ENCODE results near the gene ANKAR. TPM values are rescaled to one million over a fixed set of nuclear protein-coding genes. Genes with fewer than 3 reads are reported as not detected.
"Not testable (repeated sequence)": the region's sequence is repeated elsewhere in the genome, so short reads cannot be mapped to it uniquely, and the experiment has no call there.

Gene ANKAR
- total and polyA plus RNA-seq, 11 donors, result 0.75 to 10.1 (median 6.4) TPM

DNA sequence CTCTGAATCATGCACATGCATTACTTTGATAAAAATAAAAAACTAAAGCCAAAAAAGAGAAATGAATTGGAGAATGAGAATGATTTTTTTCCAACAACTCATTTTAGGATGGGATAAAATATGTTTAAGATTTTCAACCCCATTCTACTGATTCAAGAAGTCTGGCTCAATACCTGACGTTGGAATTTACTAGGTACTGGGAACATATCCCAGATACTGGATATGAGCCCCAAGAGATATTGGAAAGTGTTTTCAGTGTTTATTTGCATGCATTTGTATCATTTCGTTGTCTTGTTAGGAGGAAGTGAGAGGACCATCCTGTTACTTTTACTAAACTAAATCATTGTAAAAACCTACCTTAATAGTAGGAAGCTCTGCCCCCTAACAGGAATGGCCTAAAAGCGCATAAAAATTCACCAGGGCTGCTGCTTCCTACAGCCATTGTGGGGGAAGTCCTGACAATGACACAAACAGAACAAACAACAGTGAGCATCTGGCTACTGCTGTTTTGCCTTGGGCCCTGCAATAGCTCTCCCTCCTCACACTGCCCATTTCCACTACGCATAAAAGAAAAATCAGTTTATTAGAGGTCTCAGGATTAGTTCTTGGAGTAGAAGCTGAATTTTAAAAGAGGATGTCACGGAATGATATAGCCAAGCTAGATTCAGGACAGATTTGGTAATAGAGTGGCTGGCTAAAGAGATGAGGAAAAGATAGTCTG, 35.2 kb downstream of the ANKAR start:
- no peak for ATAC-seq
- WGBS, 4 donors, result 91 to 92% (median 92%) methylated on average over 5 of the region's 5 CpGs
- Histone ChIP-seq H3K4me3 (no peak overlapping the region), H3K27me3 (no peaks in the 10 kb centered on the region), H3K27ac (no peak overlapping the region), H3K4me1 (no peaks in the 10 kb centered on the region), H3K36me3 (peaks cover 0 to 42% (median 4%) of the 10 kb centered on the region in 9 donors), H3K9me3 (no peaks in the 10 kb centered on the region)
- intact Hi-C loops (cut with DNase I), result no loop called here
- DNase-seq, result no peak
- TF ChIP-seq CTCF (IDR thresholded peaks at IDR 0.05) (no peak), POLR2A (IDR thresholded peaks at IDR 0.05) (no peak)

GRCh38 chr2:189717593-189717992, 43.1 kb downstream of the ANKAR start:
- Histone ChIP-seq H3K36me3 (peaks cover 0 to 16% (median 0%) of the 10 kb centered on the region in 9 donors), H3K9me3 (peaks cover 0 to 12% (median 0%) of the 10 kb centered on the region in 12 donors)
- intact Hi-C loops (cut with DNase I); ATAC-seq; H3K27me3 ChIP-seq; H3K4me3 ChIP-seq; H3K4me1 ChIP-seq; DNase-seq; H3K27ac ChIP-seq: not testable (repeated sequence)
- WGBS, 4 donors, result 80 to 100% (median 91%) methylated on average over 1 of the region's 1 CpG

GRCh38 chr2:189719571-189719970, 45.1 kb downstream of the ANKAR start:
- H3K27ac ChIP-seq, result no peak overlapping the region
- intact Hi-C loops (cut with DNase I), result no loop called here
- DNase-seq (no peak), ATAC-seq (no peak)
- peaks cover 0 to 12% (median 0%) of the 10 kb centered on the region in 12 donors for H3K9me3 ChIP-seq
- no peaks in the 10 kb centered on the region for H3K27me3 ChIP-seq
- H3K36me3 ChIP-seq, result peaks cover 0 to 19% (median 0%) of the 10 kb centered on the region in 9 donors
- TF ChIP-seq CTCF (IDR thresholded peaks at IDR 0.05) (no peak), POLR2A (IDR thresholded peaks at IDR 0.05) (no peak)
- 84 to 92% (median 90%) methylated on average over 4 of the region's 4 CpGs for WGBS, 4 donors
- no peaks in the 10 kb centered on the region for H3K4me1 ChIP-seq
- no peak overlapping the region for H3K4me3 ChIP-seq

DNA sequence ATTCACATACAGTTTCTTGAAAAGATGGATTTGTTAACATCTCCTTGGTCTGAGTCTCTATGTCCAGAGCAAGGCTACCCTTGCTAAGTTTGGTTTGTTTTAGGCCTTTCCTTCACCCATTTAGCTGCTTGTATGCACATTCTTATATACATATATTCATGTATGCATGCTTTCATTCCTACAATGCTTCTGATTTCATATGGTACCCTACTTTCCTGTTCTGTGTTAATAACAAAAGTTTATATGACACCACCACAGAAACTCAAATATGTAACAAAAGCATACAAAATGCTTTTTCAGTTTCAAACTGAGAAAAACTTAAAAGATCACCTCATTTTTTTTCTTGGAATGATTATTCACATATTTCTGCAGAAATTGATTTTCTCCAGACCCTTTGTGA, 48.7 kb downstream of the ANKAR start:
- Histone ChIP-seq H3K9me3 (no peaks in the 10 kb centered on the region), H3K36me3 (peaks cover 0 to 31% (median 2%) of the 10 kb centered on the region in 9 donors), H3K4me3 (no peak overlapping the region), H3K27me3 (no peaks in the 10 kb centered on the region), H3K27ac (no peak overlapping the region), H3K4me1 (no peaks in the 10 kb centered on the region)
- TF ChIP-seq POLR2A (IDR thresholded peaks at IDR 0.05) (no peak), CTCF (IDR thresholded peaks at IDR 0.05) (no peak)
- no peak for ATAC-seq
- DNase-seq, result no peak
- intact Hi-C loops (cut with DNase I), result no loop called here

Other genes starting within 250 kb of the ANKAR start
- 10 to 100 TPM; 11.2 to 22.0 (median 14.9) TPM for gene WDR75, start 233.2 kb upstream of the ANKAR start, total RNA-seq
- 10 to 100 TPM; 10.6 to 18.8 TPM for gene WDR75, start 233.2 kb upstream of the ANKAR start, polyA plus RNA-seq
- gene SLC40A1, start 93.9 kb upstream of the ANKAR start, total RNA-seq, result 100 to 1,000 TPM in 2 of 9 donors, 10 to 100 TPM in 7; 21.9 to 109 (median 42.9) TPM
- gene SLC40A1, start 93.9 kb upstream of the ANKAR start, polyA plus RNA-seq, result 10 to 100 TPM; 10.2 to 20.3 TPM
- gene ASNSD1, start 13.2 kb upstream of the ANKAR start, total RNA-seq, result 10 to 100 TPM; 26.3 to 43.5 (median 32.4) TPM
- 10 to 100 TPM; 30.3 to 46.0 TPM for gene ASNSD1, start 13.2 kb upstream of the ANKAR start, polyA plus RNA-seq
- gene OSGEPL1, start 88.1 kb downstream of the ANKAR start, total RNA-seq, result 10 to 100 TPM in 2 of 9 donors, 1 to 10 TPM in 7; 6.8 to 11.0 (median 8.6) TPM
- 1 to 10 TPM; 5.7 to 5.9 TPM for gene OSGEPL1, start 88.1 kb downstream of the ANKAR start, polyA plus RNA-seq
- gene ORMDL1, start 109.7 kb downstream of the ANKAR start, total RNA-seq, result 10 to 100 TPM; 14.3 to 32.9 (median 26.2) TPM
- gene ORMDL1, start 109.7 kb downstream of the ANKAR start, polyA plus RNA-seq, result 10 to 100 TPM; 33.8 to 40.3 TPM
- gene PMS1, start 109.8 kb downstream of the ANKAR start, total RNA-seq, result 10 to 100 TPM in 5 of 9 donors, 1 to 10 TPM in 4; 6.4 to 16.7 (median 10.7) TPM
- gene PMS1, start 109.8 kb downstream of the ANKAR start, polyA plus RNA-seq, result 1 to 10 TPM; 6.2 to 7.8 TPM